IMR-90 (cell line): ENCODE results near the gene MAST1.
A peak's percentile ranks its signal among the peaks of the same experiment; 100 is the strongest.

Source experiments
- CEBPB ChIP-seq: IDR thresholded peaks from 2 replicates; pipeline ENCODE4 v1.6.1; 2012; ENCODE audit warnings: low read depth, low read length, improper control_type of control experiment
- CHD1 ChIP-seq: IDR thresholded peaks from 2 replicates; pipeline ENCODE4 v1.6.1; 2012; ENCODE audit warnings: low read depth, low read length, improper control_type of control experiment
- MAFK ChIP-seq: IDR thresholded peaks from 2 replicates; pipeline ENCODE4 v1.6.1; 2012; ENCODE audit warnings: low read depth, low read length, improper control_type of control experiment
- MXI1 ChIP-seq: IDR thresholded peaks from 2 replicates; pipeline ENCODE4 v1.6.1; 2012; ENCODE audit warnings: low read depth, mild to moderate bottlenecking, low read length, moderate library complexity, borderline replicate concordance
- POLR2A ChIP-seq: IDR thresholded peaks from 2 replicates; pipeline ENCODE4 v1.6.1; 2012; ENCODE audit warnings: mild to moderate bottlenecking, low read depth, low read length
- RAD21 ChIP-seq: IDR thresholded peaks from 2 replicates; pipeline ENCODE4 v1.6.1; 2012; ENCODE audit warnings: low read length, improper control_type of control experiment
- RCOR1 ChIP-seq: IDR thresholded peaks from 2 replicates; pipeline ENCODE4 v1.6.1; 2012; ENCODE audit warnings: mild to moderate bottlenecking, low read length, improper control_type of control experiment; ENCODE audit not compliant: insufficient replicate concordance
- RFX5 ChIP-seq: IDR thresholded peaks from 2 replicates; pipeline ENCODE4 v1.8.0; 2012; ENCODE audit warnings: low read depth, mild to moderate bottlenecking, low read length, moderate library complexity
- SMC3 ChIP-seq: fragments of 150-350 bp; IDR thresholded peaks from 2 replicates; pipeline ENCODE4 v1.6.1; 2016; ENCODE audit warnings: low read depth, mild to moderate bottlenecking, antibody characterized with exemption, low read length, moderate library complexity
- TF ChIP-seq, protein P1 (sequence below): conservative IDR thresholded peaks from 2 replicates; pipeline ENCODE4 v1.5.1; 2012; ENCODE audit warnings: mild to moderate bottlenecking, low read depth, low read length, improper control_type of control experiment

DNA sequence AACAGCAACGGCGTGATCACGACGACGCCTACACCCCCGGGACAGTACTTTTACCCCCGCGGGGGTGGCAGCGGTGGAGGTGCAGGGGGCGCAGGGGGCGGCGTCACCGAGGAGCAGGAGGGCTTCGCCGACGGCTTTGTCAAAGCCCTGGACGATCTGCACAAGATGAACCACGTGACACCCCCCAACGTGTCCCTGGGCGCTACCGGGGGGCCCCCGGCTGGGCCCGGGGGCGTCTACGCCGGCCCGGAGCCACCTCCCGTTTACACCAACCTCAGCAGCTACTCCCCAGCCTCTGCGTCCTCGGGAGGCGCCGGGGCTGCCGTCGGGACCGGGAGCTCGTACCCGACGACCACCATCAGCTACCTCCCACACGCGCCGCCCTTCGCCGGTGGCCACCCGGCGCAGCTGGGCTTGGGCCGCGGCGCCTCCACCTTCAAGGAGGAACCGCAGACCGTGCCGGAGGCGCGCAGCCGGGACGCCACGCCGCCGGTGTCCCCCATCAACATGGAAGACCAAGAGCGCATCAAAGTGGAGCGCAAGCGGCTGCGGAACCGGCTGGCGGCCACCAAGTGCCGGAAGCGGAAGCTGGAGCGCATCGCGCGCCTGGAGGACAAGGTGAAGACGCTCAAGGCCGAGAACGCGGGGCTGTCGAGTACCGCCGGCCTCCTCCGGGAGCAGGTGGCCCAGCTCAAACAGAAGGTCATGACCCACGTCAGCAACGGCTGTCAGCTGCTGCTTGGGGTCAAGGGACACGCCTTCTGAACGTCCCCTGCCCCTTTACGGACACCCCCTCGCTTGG is 46.1 kb upstream of the MAST1 start:
- TF ChIP-seq, protein P1, sequence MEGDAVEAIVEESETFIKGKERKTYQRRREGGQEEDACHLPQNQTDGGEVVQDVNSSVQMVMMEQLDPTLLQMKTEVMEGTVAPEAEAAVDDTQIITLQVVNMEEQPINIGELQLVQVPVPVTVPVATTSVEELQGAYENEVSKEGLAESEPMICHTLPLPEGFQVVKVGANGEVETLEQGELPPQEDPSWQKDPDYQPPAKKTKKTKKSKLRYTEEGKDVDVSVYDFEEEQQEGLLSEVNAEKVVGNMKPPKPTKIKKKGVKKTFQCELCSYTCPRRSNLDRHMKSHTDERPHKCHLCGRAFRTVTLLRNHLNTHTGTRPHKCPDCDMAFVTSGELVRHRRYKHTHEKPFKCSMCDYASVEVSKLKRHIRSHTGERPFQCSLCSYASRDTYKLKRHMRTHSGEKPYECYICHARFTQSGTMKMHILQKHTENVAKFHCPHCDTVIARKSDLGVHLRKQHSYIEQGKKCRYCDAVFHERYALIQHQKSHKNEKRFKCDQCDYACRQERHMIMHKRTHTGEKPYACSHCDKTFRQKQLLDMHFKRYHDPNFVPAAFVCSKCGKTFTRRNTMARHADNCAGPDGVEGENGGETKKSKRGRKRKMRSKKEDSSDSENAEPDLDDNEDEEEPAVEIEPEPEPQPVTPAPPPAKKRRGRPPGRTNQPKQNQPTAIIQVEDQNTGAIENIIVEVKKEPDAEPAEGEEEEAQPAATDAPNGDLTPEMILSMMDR: no peak
- TF ChIP-seq POLR2A: no peak
- no peak for TF ChIP-seq SMC3
- no peak for TF ChIP-seq CEBPB
- no peak; the same call in 1 of the 2 replicates for TF ChIP-seq RAD21
- no peak for TF ChIP-seq RFX5
- TF ChIP-seq RCOR1: no peak
- TF ChIP-seq MAFK: no peak
- no peak for TF ChIP-seq MXI1
- peak; percentile 100 for TF ChIP-seq CHD1
